GM12878 (cell line): ENCODE data around the gene CASP8. TPM values are rescaled to one million over a fixed set of nuclear protein-coding genes. Genes with fewer than 3 reads are reported as not detected.

Experiments used
- ATAC-seq: fragments of 200-7000 bp; cut with Tn5 transposase; 3 replicates; pipeline ENCODE4 v1.9.1; 2020; ENCODE audit warnings: mild to moderate bottlenecking, moderate library complexity
- BruUV-seq: library from RNA; stranded (reverse); fragments of 400-500 nt; replicated peaks from 2 replicates; lab custom pipeline; 2021; lab: Mats Ljungman, UMichigan
- CTCF ChIA-PET: fragments of 300-600 bp; sonication (Branson Sonifier 250); formaldehyde crosslinking; extraction: SDS; loops from one replicate; lab custom pipeline; 2021; ENCODE audit warnings: inconsistent platforms; lab: Yijun Ruan, JAX
- POLR2A ChIA-PET: fragments of 350-600 bp; formaldehyde crosslinking; extraction: SDS; loops from one replicate; lab custom pipeline; 2021; ENCODE audit warnings: inconsistent platforms; lab: Charles Lee
- RAD21 ChIA-PET: fragments of 300-600 bp; sonication (Branson Sonifier 250); formaldehyde crosslinking; loops from one replicate; lab custom pipeline; 2023; ENCODE audit warnings: antibody characterized with exemption; ENCODE audit not compliant: unreplicated experiment; lab: Charles Lee
- SMC1A ChIA-PET: fragments of 300-600 bp; sonication (Branson Sonifier 250); formaldehyde crosslinking; loops from one replicate; lab custom pipeline; 2023; ENCODE audit not compliant: unreplicated experiment, uncharacterized antibody; lab: Charles Lee
- DNase-seq: peaks from one replicate; pipeline ENCODE4 v3.0.0-alpha.2; 2011; ENCODE audit warnings: low read depth, low spot score
- FAIRE-seq: peaks from 3 replicates; lab custom pipeline; 2011; peaks lifted over from hg19 to GRCh38; lab: Jason Lieb, UNC
- H2AFZ ChIP-seq: 2 replicates; pipeline ENCODE4 v1.6.0; 2011; ENCODE audit warnings: low read depth, low read length, control low read depth; ENCODE audit not compliant: control insufficient read depth
- H3K27ac ChIP-seq: 2 replicates; pipeline ENCODE4 v1.5.1; 2011; ENCODE audit warnings: control low read depth; ENCODE audit not compliant: control insufficient read depth, insufficient read depth
- H3K27me3 ChIP-seq, 2 experiments: replicated peaks in 1 of 2; 2 replicates each; pipeline versions ENCODE4 v1.6.0 to v1.6.1; 2011; ENCODE audit warnings: low read length in 1 of 2; ENCODE audit not compliant: control insufficient read depth in 2 of 2, insufficient read depth in 2 of 2
- H3K36me3 ChIP-seq, 2 experiments: 2 replicates each; pipeline ENCODE4 v1.5.1; 2011; ENCODE audit warnings: low read length in 1 of 2; ENCODE audit not compliant: control insufficient read depth in 2 of 2, insufficient read depth in 2 of 2
- H3K4me1 ChIP-seq: 2 replicates; pipeline ENCODE4 v1.6.1; 2011; ENCODE audit warnings: mild to moderate bottlenecking, low read length, moderate library complexity, mixed read lengths; ENCODE audit not compliant: control insufficient read depth, insufficient read depth
- H3K4me2 ChIP-seq: 2 replicates; pipeline ENCODE4 v1.6.0; 2011; ENCODE audit warnings: control low read depth; ENCODE audit not compliant: control insufficient read depth, insufficient read depth
- H3K4me3 ChIP-seq: fragments of 200-600 bp; sonication (generic); 2 replicates; pipeline ENCODE4 v1.5.1; 2016
- H3K79me2 ChIP-seq: 2 replicates; pipeline ENCODE4 v1.6.0; 2011; ENCODE audit warnings: low read length; ENCODE audit not compliant: control insufficient read depth, insufficient read depth
- H3K9ac ChIP-seq: 2 replicates; pipeline ENCODE4 v1.8.0; 2011; ENCODE audit warnings: low read length, control low read depth, mixed read lengths; ENCODE audit not compliant: control insufficient read depth, insufficient read depth
- H3K9me3 ChIP-seq: replicated peaks from 3 replicates; pipeline ENCODE4 v1.5.1; 2011; ENCODE audit warnings: mild to moderate bottlenecking, low read length; ENCODE audit not compliant: control insufficient read depth, insufficient read depth
- H4K20me1 ChIP-seq: 2 replicates; pipeline ENCODE4 v1.6.0; 2011; ENCODE audit not compliant: control insufficient read depth, insufficient read depth
- BRCA1 ChIP-seq: IDR thresholded peaks from 2 replicates; pipeline ENCODE4 v1.6.1; 2011; ENCODE audit warnings: low read depth, low read length, improper control_type of control experiment
- HCFC1 ChIP-seq: fragments of 150-350 bp; IDR thresholded peaks from 2 replicates; pipeline ENCODE4 v1.6.1; 2014; ENCODE audit warnings: low read length
- IKZF1 ChIP-seq: fragments of 450-650 bp; conservative IDR thresholded peaks from 2 replicates; pipeline ENCODE4 v1.6.1; 2017; ENCODE audit warnings: antibody characterized with exemption, mild to moderate bottlenecking
- MLLT1 ChIP-seq: fragments of 450-650 bp; IDR thresholded peaks from 2 replicates; pipeline ENCODE4 v1.6.1; 2016; ENCODE audit warnings: mild to moderate bottlenecking
- RFX5 ChIP-seq: IDR thresholded peaks from 2 replicates; pipeline ENCODE4 v1.6.1; 2011; ENCODE audit warnings: low read depth, low read length, improper control_type of control experiment
- SUZ12 ChIP-seq: fragments of 200-600 bp; sonication (generic); IDR thresholded peaks from one replicate; pipeline ENCODE4 v1.6.1; 2018; ENCODE audit warnings: antibody characterized with exemption, mild to moderate bottlenecking; ENCODE audit not compliant: unreplicated experiment
- TARDBP ChIP-seq: IDR thresholded peaks from 2 replicates; pipeline ENCODE4 v1.6.1; 2016; ENCODE audit warnings: borderline replicate concordance
- WGBS: methylation state at CpG from one replicate; pipeline ENCODE4 v1.1.6; 2016; ENCODE audit warnings: low lambda C conversion rate; ENCODE audit not compliant: insufficient replicate concordance, insufficient coverage; ENCODE audit errors: missing lambda C conversion rate; 5-methylcytosine and 5-hydroxymethylcytosine counted together
- in situ Hi-C: fragments of 300-500 bp; cut with MboI; formaldehyde crosslinking; loops from 9 replicates; pipeline ENCODE4 v1.14.3; 2018; ENCODE audit warnings: mixed read lengths
- intact Hi-C: fragments of 100-400 bp; cut with micrococcal nuclease; formaldehyde crosslinking; loops from one replicate; pipeline ENCODE4 v1.14.2; 2022; ENCODE audit not compliant: unreplicated experiment
- polyA plus RNA-seq, 11 experiments: library from polyadenylated mRNA; depleted of rRNA in 4 of 11; unstranded in 6 of 11; stranded (reverse) in 5 of 11; fragments of >200 nt; fragmentation: Nextera tagmentation in 4 of 11; fragmentation: Illumina TruSeq in 1 of 11; extraction: Ambion mirVana in 4 of 11; extraction: Trizol in 1 of 11; gene quantifications; 1 replicate in 1 of 11; 2 replicates in 10 of 11; pipeline versions ENCODE4 v1.2.1 to v1.2.3, GENCODE V29; 2011 to 2016; ENCODE audit warnings: inconsistent platforms in 2 of 11, missing spikeins in 2 of 11, low read depth in 1 of 11
- total RNA-seq, 4 experiments: library from RNA; depleted of rRNA in 3 of 4; stranded (reverse); fragments of >200 nt in 3 of 4; fragmentation: Illumina TruSeq in 1 of 4; extraction: Trizol in 1 of 4; gene quantifications; 2 replicates each; pipeline versions ENCODE4 v1.2.1 to v1.2.3, GENCODE V29; 2013 to 2021
- TF ChIP-seq, protein P1 (sequence below): fragments of 450-650 bp; IDR thresholded peaks from 2 replicates; pipeline ENCODE4 v1.6.1; 2014; ENCODE audit warnings: mild to moderate bottlenecking

Gene CASP8
- total and polyA plus RNA-seq, 10 of the 15 experiments (the other 5 are each of a cell fraction or from before 2014, with no cell fraction given) = 18.6 to 54.1 (median 39.9) TPM

DNA sequence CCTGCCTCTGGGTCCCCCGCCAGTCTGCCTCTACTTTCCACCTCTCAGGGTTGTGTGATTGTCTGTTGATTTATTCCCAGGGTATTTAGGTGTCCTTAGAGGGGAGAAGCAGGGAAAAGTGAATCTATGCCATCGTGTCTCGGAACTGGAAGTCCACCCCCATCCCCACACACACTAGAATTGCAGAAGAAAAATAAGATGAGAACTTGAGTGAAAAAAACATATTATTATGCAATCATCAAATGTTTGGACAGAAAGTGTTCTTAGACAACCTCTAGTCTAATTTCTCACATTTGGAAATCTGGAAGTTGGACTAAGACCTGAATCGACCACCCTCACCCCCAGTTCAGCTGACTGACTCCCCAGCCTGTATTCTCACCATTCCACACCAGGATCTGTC lies 14.1 kb upstream of the CASP8 start:
- Histone ChIP-seq H3K9ac (no peak overlapping the region), H3K79me2 (no peaks in the 10 kb centered on the region), H4K20me1 (no peaks in the 10 kb centered on the region), H3K9me3 (no peaks in the 10 kb centered on the region), H3K36me3 (no peaks in the 10 kb centered on the region; a peak in 1 of 4 replicates), H3K4me1 (peaks cover 7% of the 10 kb centered on the region; the same call in 1 of the 2 replicates), H3K4me3 (no peak overlapping the region), H2AFZ (no peak overlapping the region), H3K27ac (no peak overlapping the region), H3K27me3 (no peaks in the 10 kb centered on the region), H3K4me2 (no peak overlapping the region)
- RAD21 ChIA-PET = interaction anchor here (0.7 kb wide), 1 partner anchor 118 kb away, joined by 3 read pairs; no protein-coding TSS in a partner anchor
- SMC1A ChIA-PET = interaction anchor here (1.2 to 1.8 kb wide), 2 partner anchors 9 to 14 kb away, joined by 5 read pairs; partner anchors contain the start of gene CASP8
- POLR2A ChIA-PET = interaction anchor here (0.6 kb wide), 1 partner anchor 79 kb away, joined by 3 read pairs; no protein-coding TSS in a partner anchor
- WGBS = 62% methylated on average over 4 of the region's 4 CpGs
- intact Hi-C loops = no loop called here
- BruUV-seq = no TSS peak
- no peak for FAIRE-seq
- no peak for TF ChIP-seq RFX5
- no peak for TF ChIP-seq BRCA1
- no peak for TF ChIP-seq MLLT1
- TF ChIP-seq TARDBP = no peak
- no peak for TF ChIP-seq SUZ12
- TF ChIP-seq, protein P1, sequence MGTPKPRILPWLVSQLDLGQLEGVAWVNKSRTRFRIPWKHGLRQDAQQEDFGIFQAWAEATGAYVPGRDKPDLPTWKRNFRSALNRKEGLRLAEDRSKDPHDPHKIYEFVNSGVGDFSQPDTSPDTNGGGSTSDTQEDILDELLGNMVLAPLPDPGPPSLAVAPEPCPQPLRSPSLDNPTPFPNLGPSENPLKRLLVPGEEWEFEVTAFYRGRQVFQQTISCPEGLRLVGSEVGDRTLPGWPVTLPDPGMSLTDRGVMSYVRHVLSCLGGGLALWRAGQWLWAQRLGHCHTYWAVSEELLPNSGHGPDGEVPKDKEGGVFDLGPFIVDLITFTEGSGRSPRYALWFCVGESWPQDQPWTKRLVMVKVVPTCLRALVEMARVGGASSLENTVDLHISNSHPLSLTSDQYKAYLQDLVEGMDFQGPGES = no peak
- no peak for TF ChIP-seq IKZF1
- TF ChIP-seq HCFC1 = no peak
- CTCF ChIA-PET = interaction anchor here (0.7 to 1.2 kb wide), 2 partner anchors 10 to 117 kb away, joined by 3 read pairs; no protein-coding TSS in a partner anchor
- ATAC-seq = no peak
- in situ Hi-C loops = no loop called here
- no peak for DNase-seq
